Keratinocyte (primary cell): ENCODE measurements around the gene HOOK2. TPM values are rescaled to one million over a fixed set of nuclear protein-coding genes. Genes with fewer than 3 reads are reported as not detected.
"Not testable (repeated sequence)": the region's sequence is repeated elsewhere in the genome, so short reads cannot be mapped to it uniquely, and the experiment has no call there.

Source experiments
- DNase-seq: peaks from one replicate; pipeline ENCODE4 v3.0.0-alpha.2; 2011; ENCODE audit warnings: low read depth, missing footprints, low spot score
- FAIRE-seq: peaks from 2 replicates; lab custom pipeline; 2011; peaks lifted over from hg19 to GRCh38; lab: Jason Lieb, UNC
- H2AFZ ChIP-seq: 2 replicates; pipeline ENCODE4 v1.6.0; 2012; ENCODE audit warnings: low read length, control low read depth, inconsistent platforms; ENCODE audit not compliant: control insufficient read depth
- H3K27ac ChIP-seq: 2 replicates; pipeline ENCODE4 v1.5.1; 2011; ENCODE audit warnings: low read length; ENCODE audit not compliant: control insufficient read depth, insufficient read depth
- H3K27me3 ChIP-seq: 3 replicates; pipeline ENCODE4 v1.6.0; 2011; ENCODE audit warnings: low read length; ENCODE audit not compliant: control insufficient read depth, insufficient read depth; ENCODE audit errors: extremely low read depth
- H3K36me3 ChIP-seq, 2 experiments: 2 replicates in 1 of 2; 3 replicates in 1 of 2; pipeline ENCODE4 v1.5.1; 2011; ENCODE audit warnings: low read length in 2 of 2, mild to moderate bottlenecking in 1 of 2; ENCODE audit not compliant: control insufficient read depth in 2 of 2, insufficient read depth in 2 of 2; ENCODE audit errors: extremely low read depth in 1 of 2
- H3K4me1 ChIP-seq: 3 replicates; pipeline ENCODE4 v1.5.1; 2011; ENCODE audit warnings: low read length; ENCODE audit not compliant: control insufficient read depth, insufficient read depth; ENCODE audit errors: extremely low read depth
- H3K4me2 ChIP-seq: 3 replicates; pipeline ENCODE4 v1.6.0; 2011; ENCODE audit warnings: low read depth, low read length; ENCODE audit not compliant: control insufficient read depth, insufficient read depth; ENCODE audit errors: extremely low read depth
- H3K4me3 ChIP-seq, 3 experiments: fragments of 200-600 bp in 1 of 3; sonication (generic) in 1 of 3; 2 replicates in 2 of 3; 3 replicates in 1 of 3; pipeline ENCODE4 v1.5.1; 2011 to 2016; ENCODE audit warnings: low read length in 3 of 3, mild to moderate bottlenecking in 3 of 3, control low read depth in 2 of 3, inconsistent platforms in 1 of 3, low read depth in 1 of 3, mixed read lengths in 1 of 3, mixed run types in 1 of 3, moderate library complexity in 1 of 3; ENCODE audit not compliant: control insufficient read depth in 2 of 3, insufficient read depth in 2 of 3; ENCODE audit errors: extremely low read depth in 1 of 3
- H3K79me2 ChIP-seq: 2 replicates; pipeline ENCODE4 v1.6.0; 2012; ENCODE audit warnings: low read length; ENCODE audit not compliant: control insufficient read depth, insufficient read depth
- H3K9ac ChIP-seq: 3 replicates; pipeline ENCODE4 v1.6.0; 2011; ENCODE audit warnings: low read length; ENCODE audit not compliant: control insufficient read depth, insufficient read depth; ENCODE audit errors: extremely low read depth
- H3K9me1 ChIP-seq: 3 replicates; pipeline ENCODE4 v1.6.0; 2011; ENCODE audit warnings: low read length; ENCODE audit not compliant: control insufficient read depth, insufficient read depth; ENCODE audit errors: extremely low read depth
- H3K9me3 ChIP-seq: 2 replicates; pipeline ENCODE4 v1.5.1; 2012; ENCODE audit warnings: low read depth, low read length; ENCODE audit not compliant: control insufficient read depth
- H4K20me1 ChIP-seq: 3 replicates; pipeline ENCODE4 v1.6.0; 2011; ENCODE audit warnings: low read length; ENCODE audit not compliant: control insufficient read depth, insufficient read depth; ENCODE audit errors: extremely low read depth
- CTCF ChIP-seq, 3 experiments: IDR thresholded peaks in 1 of 3; conservative IDR thresholded peaks in 1 of 3; optimal IDR thresholded peaks in 1 of 3; 2 replicates in 2 of 3; 3 replicates in 1 of 3; pipeline versions ENCODE3 to v1.5.1; 2011; ENCODE audit warnings: low read length in 3 of 3, mild to moderate bottlenecking in 3 of 3, moderate library complexity in 2 of 3, control low read depth in 1 of 3, inconsistent platforms in 1 of 3; ENCODE audit not compliant: insufficient read depth in 2 of 3; ENCODE audit errors: extremely low read depth in 1 of 3
- EZH2 ChIP-seq: IDR thresholded peaks from one replicate; pipeline ENCODE4 v1.6.1; 2012; ENCODE audit warnings: inconsistent platforms, mild to moderate bottlenecking, low read length, moderate library complexity
- dilution Hi-C: fragments of 300-500 bp; cut with MboI; formaldehyde crosslinking; loops from one replicate; pipeline ENCODE4 v1.7.0; 2020; ENCODE audit warnings: low sequenced_read_pairs; ENCODE audit not compliant: extremely low pct_ligation_motif_present
- polyA plus RNA-seq, 5 experiments: library from polyadenylated mRNA; depleted of rRNA in 3 of 5; stranded (reverse) in 3 of 5; stranded (forward) in 1 of 5; unstranded in 1 of 5; fragments of >200 nt; gene quantifications; 1 replicate in 1 of 5; 2 replicates in 3 of 5; 3 replicates in 1 of 5; pipeline versions ENCODE4 v1.2.1 to v1.2.3, GENCODE V29; 2011 to 2012; ENCODE audit warnings: missing spikeins in 2 of 5, low read depth in 1 of 5, low replicate concordance in 1 of 5

Gene HOOK2
- polyA plus RNA-seq, 1 donor (not counting 4 experiments of a cell fraction or from before 2014, with no cell fraction given), result 21.9 TPM

GRCh38 chr19:12715929-12716328 lies 59.4 kb downstream of the HOOK2 start:
- dilution Hi-C loops, result no loop called here
- Histone ChIP-seq H3K9me1 (no peaks in the 10 kb centered on the region), H3K4me2 (no peak overlapping the region), H3K79me2 (peaks cover 66% of the 10 kb centered on the region), H3K9ac (no peak overlapping the region), H3K4me3 (no peak overlapping the region), H4K20me1 (peaks cover 14% of the 10 kb centered on the region), H3K27ac (no peak overlapping the region), H3K27me3 (no peaks in the 10 kb centered on the region), H3K4me1 (peaks cover 13% of the 10 kb centered on the region), H3K9me3 (no peaks in the 10 kb centered on the region), H3K36me3 (peaks cover 44 to 62% of the 10 kb centered on the region in 2 experiments), H2AFZ (no peak overlapping the region)
- FAIRE-seq (no peak), DNase-seq (no peak)
- TF ChIP-seq CTCF (optimal IDR thresholded peaks at IDR 0.05 in 1 of 3, IDR thresholded peaks at IDR 0.05 in 1 of 3, conservative IDR thresholded peaks at IDR 0.05 in 1 of 3; ENCODE audit: extremely low read depth in 1 of 3, insufficient read depth in 2 of 3, low read length in 3 of 3), result no peak
- no peak for TF ChIP-seq EZH2

GRCh38 chr19:12715102-12715501 lies 60.2 kb downstream of the HOOK2 start:
- no peaks in the 10 kb centered on the region for H3K27me3 ChIP-seq
- DNase-seq (no peak), FAIRE-seq (no peak)
- H4K20me1 ChIP-seq, result peaks cover 14% of the 10 kb centered on the region
- H3K4me3 ChIP-seq, result no peak overlapping the region
- no peak overlapping the region for H3K9ac ChIP-seq
- no peaks in the 10 kb centered on the region for H3K9me3 ChIP-seq
- no peak for TF ChIP-seq EZH2
- no peak for TF ChIP-seq CTCF (optimal IDR thresholded peaks at IDR 0.05 in 1 of 3, IDR thresholded peaks at IDR 0.05 in 1 of 3, conservative IDR thresholded peaks at IDR 0.05 in 1 of 3; ENCODE audit: extremely low read depth in 1 of 3, insufficient read depth in 2 of 3, low read length in 3 of 3)
- H3K36me3 ChIP-seq, result peaks cover 49 to 67% of the 10 kb centered on the region in 2 experiments
- no peak overlapping the region for H2AFZ ChIP-seq
- dilution Hi-C loops, result no loop called here
- no peak overlapping the region for H3K27ac ChIP-seq
- peaks cover 7% of the 10 kb centered on the region for H3K4me1 ChIP-seq
- H3K9me1 ChIP-seq, result no peaks in the 10 kb centered on the region
- peaks cover 60% of the 10 kb centered on the region for H3K79me2 ChIP-seq
- H3K4me2 ChIP-seq, result no peak overlapping the region

GRCh38 chr19:12713304-12713703 lies 62.0 kb downstream of the HOOK2 start:
- H2AFZ ChIP-seq, H3K27ac ChIP-seq, DNase-seq, dilution Hi-C loops, H3K4me1 ChIP-seq, H3K27me3 ChIP-seq, H3K9me3 ChIP-seq, H3K9me1 ChIP-seq, FAIRE-seq, H3K4me2 ChIP-seq, H3K9ac ChIP-seq, H3K4me3 ChIP-seq: not testable (repeated sequence)
- peaks cover 52 to 63% of the 10 kb centered on the region in 2 experiments for H3K36me3 ChIP-seq
- H3K79me2 ChIP-seq, result peaks cover 43% of the 10 kb centered on the region
- peaks cover 11% of the 10 kb centered on the region for H4K20me1 ChIP-seq
